Neural cell (in vitro differentiated cells): Measurements from ENCODE around the gene LRRC26.

Experiments
- EP300 ChIP-seq: fragments of 450-650 bp; conservative IDR thresholded peaks from 2 replicates; pipeline ENCODE4 v1.6.1; 2014; ENCODE audit warnings: antibody characterized with exemption, mild to moderate bottlenecking, moderate library complexity; ENCODE audit not compliant: poor library complexity, severe bottlenecking
- EZH2 ChIP-seq: fragments of 200-600, 300-800 bp; shearing (Covaris generic), sonication (generic); IDR thresholded peaks from 2 replicates; pipeline ENCODE4 v1.6.1; 2014; ENCODE audit warnings: antibody characterized with exemption, low read length, borderline replicate concordance, mild to moderate bottlenecking; ENCODE audit not compliant: insufficient read depth, poor library complexity, severe bottlenecking
- MXI1 ChIP-seq: fragments of 450-650 bp; conservative IDR thresholded peaks from 2 replicates; pipeline ENCODE4 v1.6.1; 2014; ENCODE audit warnings: antibody characterized with exemption, mild to moderate bottlenecking; ENCODE audit not compliant: poor library complexity, severe bottlenecking
- POLR2AphosphoS5 ChIP-seq: IDR thresholded peaks from 2 replicates; pipeline ENCODE4 v1.6.1; 2012
- RAD21 ChIP-seq: fragments of 450-650 bp; conservative IDR thresholded peaks from 2 replicates; pipeline ENCODE4 v1.6.1; 2014; ENCODE audit warnings: antibody characterized with exemption, mild to moderate bottlenecking, moderate library complexity
- SMC3 ChIP-seq: fragments of 450-650 bp; conservative IDR thresholded peaks from 2 replicates; pipeline ENCODE4 v1.6.1; 2014; ENCODE audit warnings: antibody characterized with exemption, mild to moderate bottlenecking, moderate library complexity; ENCODE audit not compliant: poor library complexity
- TAF1 ChIP-seq: IDR thresholded peaks from 2 replicates; pipeline ENCODE4 v1.6.1; 2012; ENCODE audit warnings: low read depth
- TF ChIP-seq, protein P1 (sequence below): fragments of 450-650 bp; IDR thresholded peaks from 2 replicates; pipeline ENCODE4 v1.5.1; 2014; ENCODE audit warnings: antibody characterized with exemption, mild to moderate bottlenecking, moderate library complexity; ENCODE audit not compliant: poor library complexity, severe bottlenecking
- TF ChIP-seq, protein P2 (sequence below): IDR thresholded peaks from 2 replicates; pipeline ENCODE4 v1.6.1; 2012; ENCODE audit warnings: borderline replicate concordance

DNA sequence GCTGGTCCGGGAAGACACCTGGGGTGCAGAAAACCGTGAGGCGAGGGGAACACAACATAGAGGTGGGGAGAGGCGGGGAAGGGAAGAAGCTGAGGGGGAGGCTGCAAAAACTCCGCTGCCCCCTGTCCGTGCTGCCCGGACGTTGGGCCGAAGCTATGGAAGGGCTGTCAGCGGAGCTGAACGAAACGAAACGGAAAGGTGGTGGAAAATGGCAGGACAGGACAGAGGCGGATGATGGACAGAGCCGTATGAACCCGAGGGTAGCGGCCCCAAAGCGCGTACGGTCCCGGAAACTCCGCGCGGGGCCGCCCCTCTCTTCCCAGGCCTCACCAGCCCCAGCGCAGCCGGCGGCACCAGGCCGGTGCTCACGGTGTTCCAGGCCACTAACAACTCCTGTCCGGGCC, 18.2 kb upstream of the LRRC26 start:
- TF ChIP-seq, protein P1, sequence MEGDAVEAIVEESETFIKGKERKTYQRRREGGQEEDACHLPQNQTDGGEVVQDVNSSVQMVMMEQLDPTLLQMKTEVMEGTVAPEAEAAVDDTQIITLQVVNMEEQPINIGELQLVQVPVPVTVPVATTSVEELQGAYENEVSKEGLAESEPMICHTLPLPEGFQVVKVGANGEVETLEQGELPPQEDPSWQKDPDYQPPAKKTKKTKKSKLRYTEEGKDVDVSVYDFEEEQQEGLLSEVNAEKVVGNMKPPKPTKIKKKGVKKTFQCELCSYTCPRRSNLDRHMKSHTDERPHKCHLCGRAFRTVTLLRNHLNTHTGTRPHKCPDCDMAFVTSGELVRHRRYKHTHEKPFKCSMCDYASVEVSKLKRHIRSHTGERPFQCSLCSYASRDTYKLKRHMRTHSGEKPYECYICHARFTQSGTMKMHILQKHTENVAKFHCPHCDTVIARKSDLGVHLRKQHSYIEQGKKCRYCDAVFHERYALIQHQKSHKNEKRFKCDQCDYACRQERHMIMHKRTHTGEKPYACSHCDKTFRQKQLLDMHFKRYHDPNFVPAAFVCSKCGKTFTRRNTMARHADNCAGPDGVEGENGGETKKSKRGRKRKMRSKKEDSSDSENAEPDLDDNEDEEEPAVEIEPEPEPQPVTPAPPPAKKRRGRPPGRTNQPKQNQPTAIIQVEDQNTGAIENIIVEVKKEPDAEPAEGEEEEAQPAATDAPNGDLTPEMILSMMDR, result no peak
- TF ChIP-seq MXI1 (no peak), EZH2 (no peak), POLR2AphosphoS5 (no peak), EP300 (no peak), TAF1 (no peak), RAD21 (no peak), SMC3 (no peak)
- TF ChIP-seq, protein P2, sequence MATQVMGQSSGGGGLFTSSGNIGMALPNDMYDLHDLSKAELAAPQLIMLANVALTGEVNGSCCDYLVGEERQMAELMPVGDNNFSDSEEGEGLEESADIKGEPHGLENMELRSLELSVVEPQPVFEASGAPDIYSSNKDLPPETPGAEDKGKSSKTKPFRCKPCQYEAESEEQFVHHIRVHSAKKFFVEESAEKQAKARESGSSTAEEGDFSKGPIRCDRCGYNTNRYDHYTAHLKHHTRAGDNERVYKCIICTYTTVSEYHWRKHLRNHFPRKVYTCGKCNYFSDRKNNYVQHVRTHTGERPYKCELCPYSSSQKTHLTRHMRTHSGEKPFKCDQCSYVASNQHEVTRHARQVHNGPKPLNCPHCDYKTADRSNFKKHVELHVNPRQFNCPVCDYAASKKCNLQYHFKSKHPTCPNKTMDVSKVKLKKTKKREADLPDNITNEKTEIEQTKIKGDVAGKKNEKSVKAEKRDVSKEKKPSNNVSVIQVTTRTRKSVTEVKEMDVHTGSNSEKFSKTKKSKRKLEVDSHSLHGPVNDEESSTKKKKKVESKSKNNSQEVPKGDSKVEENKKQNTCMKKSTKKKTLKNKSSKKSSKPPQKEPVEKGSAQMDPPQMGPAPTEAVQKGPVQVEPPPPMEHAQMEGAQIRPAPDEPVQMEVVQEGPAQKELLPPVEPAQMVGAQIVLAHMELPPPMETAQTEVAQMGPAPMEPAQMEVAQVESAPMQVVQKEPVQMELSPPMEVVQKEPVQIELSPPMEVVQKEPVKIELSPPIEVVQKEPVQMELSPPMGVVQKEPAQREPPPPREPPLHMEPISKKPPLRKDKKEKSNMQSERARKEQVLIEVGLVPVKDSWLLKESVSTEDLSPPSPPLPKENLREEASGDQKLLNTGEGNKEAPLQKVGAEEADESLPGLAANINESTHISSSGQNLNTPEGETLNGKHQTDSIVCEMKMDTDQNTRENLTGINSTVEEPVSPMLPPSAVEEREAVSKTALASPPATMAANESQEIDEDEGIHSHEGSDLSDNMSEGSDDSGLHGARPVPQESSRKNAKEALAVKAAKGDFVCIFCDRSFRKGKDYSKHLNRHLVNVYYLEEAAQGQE, result no peak
